NB4 (cell line): ENCODE measurements around the gene GLDN.

Experiments
- TF ChIP-seq, protein P1 (sequence below): IDR thresholded peaks from one replicate; pipeline ENCODE4 v1.5.1; 2012; ENCODE audit warnings: low read depth, low read length
- TF ChIP-seq, protein P2 (sequence below): IDR thresholded peaks from 2 replicates; pipeline ENCODE4 v1.6.1; 2011; ENCODE audit warnings: low read depth, low read length

DNA sequence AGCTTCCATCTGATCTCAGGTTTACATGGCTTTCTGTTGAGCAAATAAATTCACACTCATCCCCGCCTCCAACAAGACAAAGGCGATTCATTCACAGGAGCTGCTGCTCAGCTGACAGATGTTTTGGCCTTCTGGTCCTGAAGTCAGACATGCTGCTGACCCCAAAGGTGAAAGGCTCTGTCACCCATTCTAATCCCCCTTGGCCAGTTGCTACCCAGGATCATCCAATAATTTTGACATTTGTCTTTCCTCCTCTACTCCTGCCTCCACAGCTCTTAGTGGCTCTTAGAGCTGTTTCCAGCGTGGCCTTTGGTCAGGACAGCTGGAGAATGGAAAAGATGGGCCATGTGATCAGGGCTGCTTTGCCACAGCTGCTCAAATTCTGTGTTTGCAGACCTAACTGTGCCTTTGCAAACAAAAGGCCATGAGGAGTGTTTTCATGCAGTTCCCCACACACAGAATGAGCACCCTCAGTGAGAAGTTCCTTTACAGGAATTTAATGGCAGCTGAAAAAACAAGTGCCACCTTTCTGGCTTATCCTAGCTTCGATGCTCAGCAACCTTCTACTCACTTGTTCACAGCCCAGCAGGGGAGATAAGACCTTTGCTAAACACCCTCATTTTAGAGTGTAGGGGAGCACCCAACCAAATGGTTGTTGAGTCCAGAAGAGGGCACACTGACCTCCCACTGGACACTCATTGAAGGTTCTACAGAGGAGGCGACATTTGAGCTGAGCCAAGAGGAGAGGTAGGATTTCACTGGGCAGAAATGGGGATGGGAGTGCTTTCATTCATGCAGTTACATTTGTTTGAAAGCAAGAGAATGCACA, 42.1 kb upstream of the GLDN start:
- TF ChIP-seq, protein P1, sequence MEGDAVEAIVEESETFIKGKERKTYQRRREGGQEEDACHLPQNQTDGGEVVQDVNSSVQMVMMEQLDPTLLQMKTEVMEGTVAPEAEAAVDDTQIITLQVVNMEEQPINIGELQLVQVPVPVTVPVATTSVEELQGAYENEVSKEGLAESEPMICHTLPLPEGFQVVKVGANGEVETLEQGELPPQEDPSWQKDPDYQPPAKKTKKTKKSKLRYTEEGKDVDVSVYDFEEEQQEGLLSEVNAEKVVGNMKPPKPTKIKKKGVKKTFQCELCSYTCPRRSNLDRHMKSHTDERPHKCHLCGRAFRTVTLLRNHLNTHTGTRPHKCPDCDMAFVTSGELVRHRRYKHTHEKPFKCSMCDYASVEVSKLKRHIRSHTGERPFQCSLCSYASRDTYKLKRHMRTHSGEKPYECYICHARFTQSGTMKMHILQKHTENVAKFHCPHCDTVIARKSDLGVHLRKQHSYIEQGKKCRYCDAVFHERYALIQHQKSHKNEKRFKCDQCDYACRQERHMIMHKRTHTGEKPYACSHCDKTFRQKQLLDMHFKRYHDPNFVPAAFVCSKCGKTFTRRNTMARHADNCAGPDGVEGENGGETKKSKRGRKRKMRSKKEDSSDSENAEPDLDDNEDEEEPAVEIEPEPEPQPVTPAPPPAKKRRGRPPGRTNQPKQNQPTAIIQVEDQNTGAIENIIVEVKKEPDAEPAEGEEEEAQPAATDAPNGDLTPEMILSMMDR = no peak
- TF ChIP-seq, protein P2, sequence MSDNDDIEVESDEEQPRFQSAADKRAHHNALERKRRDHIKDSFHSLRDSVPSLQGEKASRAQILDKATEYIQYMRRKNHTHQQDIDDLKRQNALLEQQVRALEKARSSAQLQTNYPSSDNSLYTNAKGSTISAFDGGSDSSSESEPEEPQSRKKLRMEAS = no peak
